Mesenchymal stem cell (in vitro differentiated cells and primary cell): ENCODE measurements around the gene BIRC7.

Source experiments
- DNase-seq: peaks from one replicate; pipeline ENCODE4 v3.0.0-alpha.2; 2013
- H2AFZ ChIP-seq: one replicate; pipeline ENCODE4 v1.6.1; 2013; ENCODE audit warnings: low read depth, mild to moderate bottlenecking, control low read depth, inconsistent platforms, low read length, moderate library complexity
- H2AK5ac ChIP-seq: 2 replicates; pipeline ENCODE4 v1.6.1; 2013; ENCODE audit warnings: low read length, moderate library complexity, mild to moderate bottlenecking, inconsistent platforms; ENCODE audit not compliant: severe bottlenecking
- H2BK120ac ChIP-seq: one replicate; pipeline ENCODE4 v1.6.1; 2013; ENCODE audit warnings: low read depth, mild to moderate bottlenecking, inconsistent platforms, low read length, moderate library complexity
- H2BK12ac ChIP-seq, 2 experiments: one replicate each; pipeline ENCODE4 v1.6.1; 2013; ENCODE audit warnings: inconsistent platforms in 2 of 2, low read length in 2 of 2, mild to moderate bottlenecking in 2 of 2, moderate library complexity in 2 of 2, control low read depth in 1 of 2
- H2BK15ac ChIP-seq: one replicate; pipeline ENCODE4 v1.6.1; 2013; ENCODE audit warnings: mild to moderate bottlenecking, low read depth, inconsistent platforms; ENCODE audit not compliant: poor library complexity, severe bottlenecking
- H2BK5ac ChIP-seq: 2 replicates; pipeline ENCODE4 v1.6.1; 2013; ENCODE audit warnings: low read depth, mild to moderate bottlenecking, low read length, control low read depth, inconsistent platforms; ENCODE audit not compliant: poor library complexity, severe bottlenecking
- H3K14ac ChIP-seq, 2 experiments: one replicate each; pipeline ENCODE4 v1.6.1; 2013; ENCODE audit warnings: inconsistent platforms in 2 of 2, low read length in 2 of 2, control low read depth in 1 of 2, mild to moderate bottlenecking in 1 of 2, moderate library complexity in 1 of 2
- H3K18ac ChIP-seq, 2 experiments: one replicate each; pipeline ENCODE4 v1.6.1; 2013; ENCODE audit warnings: inconsistent platforms in 2 of 2, low read length in 2 of 2, control low read depth in 1 of 2, low read depth in 1 of 2, mild to moderate bottlenecking in 1 of 2
- H3K23ac ChIP-seq, 2 experiments: one replicate each; pipeline ENCODE4 v1.6.1; 2013; ENCODE audit warnings: inconsistent platforms in 2 of 2, low read length in 2 of 2, mild to moderate bottlenecking in 2 of 2, moderate library complexity in 2 of 2, control low read depth in 1 of 2
- H3K27ac ChIP-seq: 2 replicates; pipeline ENCODE4 v1.5.1; 2013; ENCODE audit warnings: mild to moderate bottlenecking, moderate library complexity, low read length, control low read depth, inconsistent platforms; ENCODE audit not compliant: poor library complexity, severe bottlenecking
- H3K27me3 ChIP-seq, 2 experiments: 2 replicates each; pipeline versions ENCODE4 v1.6.1 to v1.7.0; 2013; ENCODE audit warnings: low read length in 2 of 2, mild to moderate bottlenecking in 2 of 2, moderate library complexity in 2 of 2, control low read depth in 1 of 2, inconsistent platforms in 1 of 2; ENCODE audit not compliant: control insufficient read depth in 1 of 2, insufficient read depth in 1 of 2
- H3K36me3 ChIP-seq, 2 experiments: 2 replicates each; pipeline versions ENCODE4 v1.6.1 to v1.7.0; 2013; ENCODE audit warnings: low read length in 2 of 2, control low read depth in 1 of 2, inconsistent platforms in 1 of 2, low read depth in 1 of 2, mild to moderate bottlenecking in 1 of 2; ENCODE audit not compliant: insufficient read depth in 2 of 2, control insufficient read depth in 1 of 2
- H3K4ac ChIP-seq, 2 experiments: one replicate each; pipeline ENCODE4 v1.6.1; 2013; ENCODE audit warnings: inconsistent platforms in 2 of 2, low read length in 2 of 2, mild to moderate bottlenecking in 2 of 2, moderate library complexity in 2 of 2, control low read depth in 1 of 2, low read depth in 1 of 2
- H3K4me1 ChIP-seq: 2 replicates; pipeline ENCODE4 v1.6.1; 2013; ENCODE audit warnings: low read depth, low read length, control low read depth; ENCODE audit not compliant: control insufficient read depth, insufficient read depth
- H3K4me2 ChIP-seq: 2 replicates; pipeline ENCODE4 v1.6.1; 2013; ENCODE audit warnings: low read length, mild to moderate bottlenecking, inconsistent platforms; ENCODE audit not compliant: poor library complexity, severe bottlenecking
- H3K4me3 ChIP-seq, 2 experiments: 2 replicates each; pipeline versions ENCODE4 v1.5.1 to v1.7.0; 2013; ENCODE audit warnings: low read length in 2 of 2, mild to moderate bottlenecking in 2 of 2, control low read depth in 1 of 2, low read depth in 1 of 2; ENCODE audit not compliant: insufficient read depth in 1 of 2
- H3K79me1 ChIP-seq: replicated peaks from 2 replicates; pipeline ENCODE4 v1.6.1; 2013; ENCODE audit warnings: mild to moderate bottlenecking, control low read depth, low read length, inconsistent platforms; ENCODE audit not compliant: poor library complexity, severe bottlenecking
- H3K9ac ChIP-seq: 2 replicates; pipeline ENCODE4 v1.7.0; 2013; ENCODE audit warnings: mild to moderate bottlenecking, low read length, moderate library complexity
- H3K9me3 ChIP-seq: 2 replicates; pipeline ENCODE4 v1.7.0; 2013; ENCODE audit warnings: mild to moderate bottlenecking, low read length; ENCODE audit not compliant: control insufficient read depth
- H4K8ac ChIP-seq: one replicate; pipeline ENCODE4 v1.6.1; 2013; ENCODE audit warnings: inconsistent platforms, mild to moderate bottlenecking, low read length, moderate library complexity
- H4K91ac ChIP-seq: one replicate; pipeline ENCODE4 v1.6.1; 2013; ENCODE audit warnings: mild to moderate bottlenecking, low read length, inconsistent platforms
- whole genome bisulfite sequencing: methylation state at CpG from one replicate; pipeline ENCODE4 v1.1.7; 2013; ENCODE audit warnings: mixed read lengths; 5-methylcytosine and 5-hydroxymethylcytosine counted together

BIRC7 gene

GRCh38 chr20:63265891-63266515, 30.3 kb downstream of the BIRC7 start:
- Histone ChIP-seq H2AFZ (no peak overlapping the region), H2BK15ac (no peak overlapping the region), H3K27ac (no peak overlapping the region), H3K18ac (no peak overlapping the region), H3K14ac (no peak overlapping the region), H4K8ac (no peak overlapping the region), H3K4me2 (no peak overlapping the region), H3K9ac (no peak overlapping the region), H2AK5ac (peak overlapping the region; percentile 9), H3K4ac (no peak overlapping the region), H3K9me3 (no peaks in the 10 kb centered on the region), H3K23ac (no peak overlapping the region), H3K4me1 (peaks cover 33% of the 10 kb centered on the region), H2BK120ac (no peak overlapping the region), H3K4me3 (no peak overlapping the region), H3K36me3 (peaks cover 0 to 21% of the 10 kb centered on the region in 2 experiments), H2BK5ac (no peak overlapping the region), H3K27me3 (peaks cover 7 to 76% of the 10 kb centered on the region in 2 experiments), H3K79me1 (peaks cover 5% of the 10 kb centered on the region), H4K91ac (no peak overlapping the region), H2BK12ac (no peak overlapping the region)
- 74% methylated on average over 10 of the region's 12 CpGs for WGBS
- DNase-seq, result no peak

GRCh38 chr20:63267691-63268090, 32.0 kb downstream of the BIRC7 start:
- no peak overlapping the region for H3K27ac ChIP-seq
- DNase-seq, result no peak

DNA sequence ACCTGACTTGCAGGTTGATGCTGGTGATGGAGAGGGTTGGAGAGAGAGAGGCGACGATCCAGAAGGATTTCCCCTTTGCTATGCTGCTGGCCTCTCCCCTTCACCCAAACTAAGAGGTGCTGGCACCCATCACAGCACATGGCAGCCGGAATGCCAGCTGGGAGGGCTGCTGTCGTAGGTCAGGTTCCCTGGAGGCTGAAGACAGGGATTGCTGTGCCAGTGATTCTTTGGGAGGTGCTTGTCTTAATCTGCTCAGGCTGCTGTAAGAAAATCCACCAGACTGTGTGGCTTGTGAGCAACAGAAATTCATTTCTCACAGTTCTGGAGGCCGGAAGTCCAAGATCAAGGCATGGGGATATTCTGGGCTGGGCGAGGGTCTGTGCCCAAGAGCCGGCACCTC, 32.6 kb downstream of the BIRC7 start:
- no peak overlapping the region for H3K27ac ChIP-seq
- no peak overlapping the region for H3K4me2 ChIP-seq
- no peak overlapping the region for H3K18ac ChIP-seq
- no peak overlapping the region for H3K4ac ChIP-seq
- H2BK120ac ChIP-seq, result no peak overlapping the region
- no peak overlapping the region for H2BK12ac ChIP-seq
- H3K23ac ChIP-seq, result no peak overlapping the region
- peaks cover 0 to 21% of the 10 kb centered on the region in 2 experiments for H3K36me3 ChIP-seq
- H3K79me1 ChIP-seq, result peaks cover 13% of the 10 kb centered on the region
- no peak overlapping the region for H4K8ac ChIP-seq
- H3K14ac ChIP-seq, result no peak overlapping the region
- peaks cover 7 to 56% of the 10 kb centered on the region in 2 experiments for H3K27me3 ChIP-seq
- peaks cover 21% of the 10 kb centered on the region for H3K4me1 ChIP-seq
- no peak overlapping the region for H3K4me3 ChIP-seq
- H3K9me3 ChIP-seq, result no peaks in the 10 kb centered on the region
- no peak overlapping the region for H4K91ac ChIP-seq
- no peak overlapping the region for H2AK5ac ChIP-seq
- H2BK5ac ChIP-seq, result no peak overlapping the region
- no peak overlapping the region for H2BK15ac ChIP-seq
- WGBS, result 88% methylated on average over 7 of the region's 7 CpGs
- H2AFZ ChIP-seq, result no peak overlapping the region
- no peak for DNase-seq
- H3K9ac ChIP-seq, result no peak overlapping the region

More at GRCh38 chr20:63267691-63268090, 32.0 kb downstream of the BIRC7 start:
- Histone ChIP-seq H2BK120ac (no peak overlapping the region), H2AFZ (no peak overlapping the region), H2BK5ac (no peak overlapping the region), H2BK12ac (no peak overlapping the region), H3K4me1 (peaks cover 21% of the 10 kb centered on the region), H3K27me3 (peaks cover 7 to 62% of the 10 kb centered on the region in 2 experiments), H4K91ac (no peak overlapping the region), H3K9me3 (no peaks in the 10 kb centered on the region), H3K4me3 (no peak overlapping the region), H4K8ac (no peak overlapping the region), H3K36me3 (peaks cover 0 to 21% of the 10 kb centered on the region in 2 experiments), H3K23ac (no peak overlapping the region), H3K4ac (peak overlapping the region in 1 of 2 experiments; percentile 24), H3K18ac (no peak overlapping the region), H2AK5ac (no peak overlapping the region), H3K14ac (no peak overlapping the region), H3K9ac (no peak overlapping the region), H3K4me2 (no peak overlapping the region), H2BK15ac (no peak overlapping the region), H3K79me1 (peaks cover 13% of the 10 kb centered on the region)
- WGBS, result 78% methylated on average over 9 of the region's 9 CpGs

DNA sequence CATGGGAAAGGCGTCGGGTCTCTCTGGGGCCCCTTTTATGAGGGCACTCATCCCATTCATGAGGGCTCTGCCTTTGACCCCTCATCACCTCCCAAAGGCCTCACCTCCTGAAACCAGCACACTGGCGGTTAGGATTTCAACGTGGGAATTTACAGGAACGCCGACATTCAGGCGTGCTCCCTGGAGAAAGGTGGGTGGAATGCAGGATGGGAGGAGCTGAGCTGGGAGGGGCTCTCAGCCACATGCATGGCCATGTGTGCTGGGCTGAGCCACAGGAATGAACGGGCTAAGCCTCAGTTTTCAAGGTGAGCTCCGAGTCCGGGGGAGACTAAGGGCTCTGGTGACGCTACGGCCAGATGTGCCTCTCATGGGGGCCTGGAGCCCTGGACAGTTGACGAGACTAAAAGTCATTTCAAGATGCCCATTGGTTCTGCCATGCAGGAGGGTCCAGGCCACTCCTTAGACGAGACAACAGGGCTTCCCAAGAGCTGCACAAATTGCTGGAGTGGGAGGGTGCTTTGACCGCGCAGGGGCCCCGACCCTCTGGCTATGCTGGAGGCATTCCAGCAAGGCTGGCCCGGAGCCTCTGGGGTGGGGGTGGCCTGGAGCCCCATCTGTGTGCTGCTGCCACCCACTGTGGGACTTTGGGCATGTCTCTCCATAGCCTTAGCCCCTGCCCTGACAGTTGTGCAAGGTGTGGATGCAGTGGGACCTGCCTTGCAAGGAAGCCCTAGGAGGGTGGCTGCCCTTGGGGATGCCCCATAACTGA, 33.1 kb downstream of the BIRC7 start:
- H2BK120ac ChIP-seq, result no peak overlapping the region
- peaks cover 7 to 54% of the 10 kb centered on the region in 2 experiments for H3K27me3 ChIP-seq
- H3K36me3 ChIP-seq, result peaks cover 0 to 21% of the 10 kb centered on the region in 2 experiments
- no peak overlapping the region for H4K91ac ChIP-seq
- no peak overlapping the region for H3K27ac ChIP-seq
- no peak overlapping the region for H3K4me2 ChIP-seq
- no peak overlapping the region for H3K23ac ChIP-seq
- H3K9me3 ChIP-seq, result no peaks in the 10 kb centered on the region
- H2BK12ac ChIP-seq, result no peak overlapping the region
- H4K8ac ChIP-seq, result no peak overlapping the region
- H2BK15ac ChIP-seq, result no peak overlapping the region
- H3K4ac ChIP-seq, result no peak overlapping the region
- peak overlapping the region; percentile 5 for H2AK5ac ChIP-seq
- H3K79me1 ChIP-seq, result peaks cover 13% of the 10 kb centered on the region
- no peak overlapping the region for H3K14ac ChIP-seq
- H2BK5ac ChIP-seq, result no peak overlapping the region
- no peak overlapping the region for H3K9ac ChIP-seq
- no peak overlapping the region for H2AFZ ChIP-seq
- 81% methylated on average over 18 of the region's 18 CpGs for WGBS
- H3K18ac ChIP-seq, result no peak overlapping the region
- no peak for DNase-seq
- H3K4me1 ChIP-seq, result peaks cover 23% of the 10 kb centered on the region
- H3K4me3 ChIP-seq, result no peak overlapping the region
